ENCODE results near the gene UROC1.

The UROC1 gene

GRCh38 chr3:126515066-126515706 lies 2.4 kb downstream of the UROC1 start:
- DNase-seq = no peak

GRCh38 chr3:126514161-126514560 lies 3.4 kb downstream of the UROC1 start:
- no peak for DNase-seq

- no peak for DNase-seq
Observed at GRCh38 chr3:126512916-126513650, 4.5 kb downstream of the UROC1 start.

GRCh38 chr3:126512026-126512425 lies 5.5 kb downstream of the UROC1 start:
- no peak for DNase-seq

- DNase-seq = no peak
Observed at GRCh38 chr3:126511291-126511690, 6.3 kb downstream of the UROC1 start.

- DNase-seq = no peak
Observed at GRCh38 chr3:126510308-126510910, 7.2 kb downstream of the UROC1 start.

- DNase-seq = no peak
Observed at GRCh38 chr3:126509597-126510307, 7.8 kb downstream of the UROC1 start.

- no peak for DNase-seq
Observed at GRCh38 chr3:126508564-126508964, 9.0 kb downstream of the UROC1 start.

GRCh38 chr3:126507886-126508285 lies 9.7 kb downstream of the UROC1 start:
- no peak for DNase-seq

- DNase-seq = no peak
Observed at GRCh38 chr3:126503701-126504100, 13.9 kb downstream of the UROC1 start.

- DNase-seq = no peak
Observed at GRCh38 chr3:126502656-126503055, 14.9 kb downstream of the UROC1 start.

GRCh38 chr3:126501736-126502135 lies 15.8 kb downstream of the UROC1 start:
- DNase-seq = no peak

- no peak for DNase-seq
Observed at GRCh38 chr3:126501054-126501453, 16.5 kb downstream of the UROC1 start.

GRCh38 chr3:126500016-126500415 lies 17.6 kb downstream of the UROC1 start:
- DNase-seq = no peak

GRCh38 chr3:126499401-126499800 lies 18.2 kb downstream of the UROC1 start:
- DNase-seq = no peak

GRCh38 chr3:126498929-126499328 lies 18.6 kb downstream of the UROC1 start:
- no peak for DNase-seq

- no peak for DNase-seq
Observed at GRCh38 chr3:126498461-126498860, 19.1 kb downstream of the UROC1 start.

- DNase-seq = no peak
Observed at GRCh38 chr3:126497956-126498355, 19.6 kb downstream of the UROC1 start.

- DNase-seq = no peak
Observed at GRCh38 chr3:126496894-126497850, 20.4 kb downstream of the UROC1 start.

GRCh38 chr3:126495786-126496185 lies 21.8 kb downstream of the UROC1 start:
- no peak for DNase-seq

GRCh38 chr3:126494970-126495230 lies 22.7 kb downstream of the UROC1 start:
- DNase-seq = no peak

- DNase-seq = no peak
Observed at GRCh38 chr3:126494204-126494969, 23.2 kb downstream of the UROC1 start.

Measured in stimulated activated naive CD4-positive, alpha-beta T cell (primary cell).